Medulla oblongata (tissue), 1 donor: ENCODE results near the gene TEX22.

ENCODE experiments used
- DNase-seq: peaks from one replicate; pipeline ENCODE4 v3.0.0-alpha.2; 2015; ENCODE audit errors: extremely low spot score

The TEX22 gene

DNA sequence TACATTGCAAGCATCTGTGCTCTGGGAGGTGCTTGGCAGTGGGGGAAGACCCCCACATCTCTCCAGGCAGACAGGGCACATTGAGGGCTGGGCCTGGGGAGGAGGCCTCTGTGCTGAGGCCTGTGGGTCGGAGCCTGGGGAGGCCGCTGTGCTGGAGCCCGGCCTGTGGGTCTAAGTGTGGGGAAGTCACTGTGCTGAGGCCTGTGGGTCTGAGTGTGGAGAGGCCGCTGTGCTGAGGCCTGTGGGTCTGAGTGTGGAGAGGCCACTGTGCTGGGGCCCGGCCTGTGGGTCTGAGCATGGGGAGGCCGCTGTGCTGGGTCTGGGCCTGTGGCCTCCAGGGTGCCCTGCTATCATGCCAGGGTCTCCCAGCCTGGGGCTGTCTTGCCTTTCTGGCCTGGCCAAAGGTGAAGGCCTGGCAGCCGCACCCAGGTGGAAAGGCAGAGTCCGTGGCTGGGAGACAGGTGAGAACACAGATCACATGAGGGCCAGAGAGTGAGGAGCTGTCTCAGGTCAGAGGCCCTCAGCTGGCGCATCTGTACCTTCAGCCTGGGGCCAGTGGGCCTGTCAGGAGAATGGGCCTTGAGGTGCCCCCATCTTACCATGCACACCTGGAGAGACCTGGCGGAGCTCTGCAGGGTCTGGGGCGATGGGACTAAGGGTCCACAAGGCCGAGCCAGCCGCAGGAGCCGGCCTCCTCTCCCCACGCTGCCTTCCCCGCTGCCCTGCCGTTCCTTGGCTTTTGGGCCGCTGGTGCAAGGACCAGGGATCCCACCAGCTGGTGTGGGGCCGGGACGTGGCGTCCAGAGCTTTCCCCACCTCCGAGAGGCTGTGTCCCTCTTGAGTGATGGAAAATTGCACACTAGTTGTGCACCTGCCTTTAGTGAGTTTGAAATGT, 57.7 kb downstream of the TEX22 start:
- DNase-seq, result no peak

GRCh38 chr14:105456736-105457617, 58.6 kb downstream of the TEX22 start:
- DNase-seq, result no peak

DNA sequence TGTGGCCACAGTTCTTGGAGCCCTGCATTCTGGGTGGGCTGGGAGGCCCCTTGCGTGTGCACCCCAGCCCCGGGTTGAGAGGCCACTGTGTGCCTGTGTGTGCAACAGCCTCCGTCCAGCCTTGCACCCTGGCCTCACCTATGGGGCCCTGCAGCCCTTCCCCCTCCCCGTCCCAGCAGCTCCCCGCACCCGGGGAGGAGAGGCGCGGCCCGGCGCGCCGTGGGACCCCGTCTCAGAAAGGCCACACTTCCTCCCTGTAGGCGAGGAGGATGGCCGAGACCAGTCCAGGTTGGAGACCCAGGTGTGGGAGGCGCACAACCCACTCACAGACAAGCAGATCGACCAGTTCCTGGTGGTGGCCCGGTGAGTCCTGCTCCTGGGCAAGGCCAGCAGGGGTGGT, 59.7 kb downstream of the TEX22 start:
- DNase-seq, result no peak

- DNase-seq, result no peak
Observed at GRCh38 chr14:105458571-105458970, 60.2 kb downstream of the TEX22 start.

- DNase-seq, result no peak
Observed at GRCh38 chr14:105460116-105460515, 61.8 kb downstream of the TEX22 start.

GRCh38 chr14:105460616-105461015, 62.3 kb downstream of the TEX22 start:
- no peak for DNase-seq

- DNase-seq, result no peak
Observed at GRCh38 chr14:105461903-105462302, 63.6 kb downstream of the TEX22 start.
